Daoy (cell line): ENCODE data around the gene MERTK. TPM values are rescaled to one million over a fixed set of nuclear protein-coding genes. Genes with fewer than 3 reads are reported as not detected.
"Not testable (repeated sequence)": the region's sequence is repeated elsewhere in the genome, so short reads cannot be mapped to it uniquely, and the experiment has no call there.

ENCODE experiments used
- DNase-seq: peaks from one replicate; pipeline ENCODE4 v3.0.0-alpha.2; 2015; ENCODE audit warnings: low read depth
- total RNA-seq: library from RNA; depleted of rRNA; stranded (reverse); fragments of >200 nt; shearing (Covaris generic); gene quantifications from 2 replicates; pipeline ENCODE4 v1.2.3, GENCODE V29; 2014

MERTK gene
- total RNA-seq, 1 experiment from 2014 or later: 0.57 TPM

DNA sequence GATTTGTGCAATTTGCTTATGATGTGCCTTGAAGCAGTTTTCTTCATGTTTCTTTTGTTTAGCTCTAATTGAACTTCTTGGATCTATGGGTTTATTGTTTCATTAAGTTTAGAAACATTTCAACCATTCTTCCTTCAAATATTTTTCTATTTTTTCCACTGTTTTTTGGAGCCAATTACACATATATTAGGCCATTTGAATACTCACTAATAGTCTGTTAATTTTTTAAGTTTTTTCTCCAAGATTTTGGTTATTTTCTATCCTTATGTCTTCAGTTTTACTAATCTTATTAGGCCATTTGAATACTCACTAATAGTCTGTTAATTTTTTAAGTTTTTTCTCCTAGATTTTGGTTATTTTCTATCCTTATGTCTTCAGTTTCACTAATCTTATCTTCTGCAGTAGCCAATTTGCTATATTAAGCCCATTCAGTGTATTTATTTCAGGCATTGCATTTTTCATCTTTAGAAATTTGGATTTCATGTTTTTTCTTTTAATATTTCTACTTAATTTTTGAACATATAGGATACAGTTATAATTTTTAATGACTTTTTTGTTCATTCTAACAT lies 147.1 kb downstream of the MERTK start:
- DNase-seq: no peak

DNA sequence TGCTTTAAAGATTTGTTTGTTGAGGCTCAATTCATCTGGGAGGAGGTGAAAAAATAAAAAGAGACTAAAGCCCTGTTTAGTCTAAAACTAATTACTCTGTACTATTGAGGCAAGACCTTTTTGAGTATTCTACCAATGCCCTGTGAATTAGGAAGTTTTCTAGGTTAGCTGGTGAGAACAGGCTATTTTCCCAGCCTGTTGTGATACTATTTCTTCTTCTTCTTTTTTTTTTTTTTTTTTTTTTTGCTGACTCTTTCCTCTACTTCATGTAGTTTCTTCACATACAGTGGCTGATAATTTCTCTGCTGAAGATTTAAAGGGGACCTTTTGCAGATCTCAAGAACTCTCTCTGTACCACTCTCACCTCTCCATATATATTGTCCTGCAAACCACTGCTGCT lies 147.8 kb downstream of the MERTK start:
- DNase-seq: no peak

DNA sequence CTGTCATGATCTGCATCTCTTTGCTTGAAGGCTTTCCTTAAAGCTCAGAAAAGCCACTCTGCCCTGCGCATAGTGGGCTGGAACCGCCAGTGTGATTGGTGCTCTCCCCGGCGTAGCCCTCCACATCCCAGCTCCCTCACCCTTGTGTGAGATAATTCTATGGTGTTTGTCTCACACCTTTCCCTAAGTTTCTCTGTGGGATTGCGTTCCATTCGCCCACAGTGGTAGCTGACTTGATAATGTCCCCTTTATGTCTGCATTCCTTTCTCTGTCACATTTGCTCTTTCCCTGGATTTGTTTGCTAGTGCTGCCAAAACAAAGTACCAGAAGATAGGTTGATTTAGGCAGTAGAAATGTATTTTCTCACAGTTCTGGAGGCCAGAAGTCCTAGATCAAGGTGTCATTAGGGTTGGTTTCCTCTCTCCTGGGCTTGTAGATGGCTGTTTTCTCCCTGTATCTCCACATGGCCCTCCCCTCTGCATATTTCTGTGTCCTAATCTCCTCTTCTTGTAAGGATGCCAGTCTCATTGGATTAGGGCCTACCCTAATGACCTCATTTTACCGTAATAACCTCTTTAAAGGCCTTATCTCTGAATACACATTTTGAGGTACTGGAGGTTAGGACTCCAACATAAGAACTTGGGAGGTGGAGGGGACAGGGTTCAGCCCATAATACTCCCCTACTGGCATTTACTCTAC lies 149.3 kb downstream of the MERTK start:
- no peak for DNase-seq

DNA sequence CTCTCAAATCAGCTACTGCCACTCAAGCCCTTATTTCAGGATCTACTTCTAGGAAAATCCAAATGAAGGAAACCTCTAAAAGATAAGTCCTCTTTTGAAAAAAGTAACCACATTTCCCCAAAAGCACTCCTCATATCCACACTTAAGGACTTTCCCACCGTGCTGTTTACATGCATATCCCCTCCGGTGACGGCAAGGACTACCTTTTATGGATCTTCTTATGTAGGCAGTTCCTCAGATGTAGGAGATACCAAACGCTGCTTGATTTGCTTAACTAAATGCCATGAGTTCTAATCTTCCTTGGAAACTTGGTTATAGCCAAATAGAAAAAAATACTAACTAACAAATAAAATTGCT lies 149.8 kb downstream of the MERTK start:
- no peak for DNase-seq

DNA sequence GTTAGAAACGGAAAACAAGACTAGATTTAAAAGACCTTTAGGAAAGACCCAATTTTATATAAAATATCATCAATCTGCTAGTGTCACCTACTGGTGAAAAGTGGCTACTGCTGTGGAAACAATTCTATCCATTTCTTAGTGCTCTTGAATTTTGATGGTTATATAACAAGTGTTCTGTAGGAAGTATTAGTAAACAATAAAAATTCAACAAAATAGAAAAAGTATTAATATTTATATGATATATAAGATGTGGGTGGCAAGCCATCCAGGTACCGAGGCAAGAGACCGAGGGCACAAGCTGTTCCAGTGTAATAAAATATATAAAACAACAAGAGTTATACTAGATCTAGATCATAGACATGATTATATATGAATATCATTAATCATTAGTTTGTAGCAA lies 150.5 kb downstream of the MERTK start:
- peak; percentile 44 for DNase-seq

DNA sequence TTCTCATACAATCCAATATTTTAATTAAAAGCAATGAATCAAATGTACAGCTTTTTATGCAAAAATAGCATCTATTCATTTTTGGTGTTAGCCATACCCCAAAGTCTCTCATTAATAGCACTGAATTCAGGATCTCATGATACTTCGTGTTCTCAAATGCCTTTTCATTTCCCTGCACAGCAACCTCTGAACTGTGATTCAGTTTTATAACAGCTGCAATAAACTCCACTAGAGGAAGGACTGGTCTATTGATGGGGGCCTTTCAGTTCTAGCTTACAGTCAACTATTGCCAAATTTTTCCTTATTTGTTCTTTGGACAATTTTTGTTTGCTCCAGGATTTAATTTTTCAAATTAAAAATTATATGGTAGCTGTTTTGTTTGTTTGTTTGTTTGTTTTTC lies 151.9 kb downstream of the MERTK start:
- no peak for DNase-seq

DNA sequence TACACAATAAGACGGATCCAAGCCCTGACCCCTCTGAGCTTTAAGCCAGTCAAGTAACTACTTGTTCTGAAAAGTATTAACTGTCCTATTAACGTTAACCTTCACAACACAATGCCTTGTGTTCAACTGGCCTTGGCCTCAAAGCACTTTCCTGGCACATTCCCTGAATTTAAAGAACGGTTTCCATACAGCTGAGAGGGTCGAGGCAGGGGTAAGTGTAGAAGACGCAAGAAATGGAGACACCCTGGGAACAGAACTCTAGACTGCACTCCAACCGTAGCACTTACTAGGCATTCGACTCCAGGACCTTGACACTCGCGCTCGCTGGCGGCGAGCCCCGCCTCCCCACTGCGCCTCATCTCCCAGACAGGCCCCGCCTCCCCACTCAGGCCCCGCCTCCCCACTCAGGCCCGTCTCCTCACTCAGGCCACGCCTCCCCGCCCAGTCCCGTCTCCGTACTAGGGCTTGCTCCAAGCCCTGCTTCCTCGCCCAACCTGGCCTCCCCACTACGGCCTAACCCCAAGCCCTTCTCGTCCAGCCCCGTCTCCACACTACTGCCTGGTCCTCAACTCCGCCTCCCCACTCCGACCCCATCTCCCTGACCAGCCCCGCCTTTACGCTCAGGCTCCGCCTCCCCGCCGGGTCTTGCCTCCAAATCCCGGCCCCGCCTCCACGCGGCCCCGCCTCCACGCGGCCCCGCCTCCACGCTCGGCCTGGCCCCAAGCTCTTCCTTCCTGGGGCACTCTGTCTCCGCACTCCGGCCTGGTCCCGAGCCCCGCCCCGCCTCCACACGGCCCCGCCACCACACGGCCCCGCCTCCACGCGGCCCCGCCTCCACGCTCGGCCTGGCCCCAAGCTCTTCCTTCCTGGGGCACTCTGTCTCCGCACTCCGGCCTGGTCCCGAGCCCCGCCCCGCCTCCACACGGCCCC lies 155.8 kb downstream of the MERTK start:
- DNase-seq: peak; percentile 97

DNA sequence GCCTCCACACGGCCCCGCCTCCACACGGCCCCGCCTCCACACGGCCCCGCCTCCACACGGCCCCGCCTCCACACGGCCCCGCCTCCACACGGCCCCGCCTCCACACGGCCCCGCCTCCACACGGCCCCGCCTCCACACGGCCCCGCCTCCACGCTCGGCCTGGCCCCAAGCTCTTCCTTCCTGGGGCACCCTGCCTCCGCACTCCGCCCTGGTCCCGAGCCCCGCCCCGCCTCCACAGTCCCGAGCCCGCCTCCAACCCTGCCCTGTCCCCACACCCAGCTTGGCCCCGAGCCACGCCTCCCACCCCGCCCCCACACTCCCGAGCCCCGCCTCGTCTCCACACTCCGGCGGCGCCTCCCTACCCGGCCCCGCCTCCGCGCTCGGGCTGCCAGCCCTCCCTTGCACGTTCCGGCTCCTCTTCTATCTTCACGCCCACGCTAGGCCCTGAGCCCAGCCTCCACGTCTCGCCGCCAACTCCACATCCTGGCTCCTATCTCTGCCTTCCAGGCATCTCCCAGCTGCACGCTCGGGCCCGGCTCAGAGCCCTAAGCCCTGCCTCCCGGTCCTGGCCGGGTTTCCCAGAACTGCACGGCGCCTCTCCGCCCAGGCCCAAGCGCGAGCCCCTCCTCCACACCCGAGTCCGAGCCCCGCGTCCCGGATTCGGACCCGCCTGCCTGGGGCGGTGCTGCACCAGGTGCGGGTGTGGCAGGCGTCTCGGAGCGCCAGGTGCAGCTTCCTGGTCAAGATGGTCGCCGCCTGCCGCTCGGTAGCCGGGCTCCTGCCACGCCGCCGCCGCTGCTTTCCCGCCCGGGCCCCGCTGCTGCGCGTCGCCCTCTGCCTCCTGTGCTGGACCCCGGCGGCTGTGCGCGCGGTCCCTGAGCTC lies 156.7 kb downstream of the MERTK start, which contains the start of gene TMEM87B:
Gene TMEM87B, plus strand, starts transcription at position 423 of the 883 bp plus-strand sequence. Its CDS starts 323 bp downstream, at position 746.
- peak; percentile 98 for DNase-seq

DNA sequence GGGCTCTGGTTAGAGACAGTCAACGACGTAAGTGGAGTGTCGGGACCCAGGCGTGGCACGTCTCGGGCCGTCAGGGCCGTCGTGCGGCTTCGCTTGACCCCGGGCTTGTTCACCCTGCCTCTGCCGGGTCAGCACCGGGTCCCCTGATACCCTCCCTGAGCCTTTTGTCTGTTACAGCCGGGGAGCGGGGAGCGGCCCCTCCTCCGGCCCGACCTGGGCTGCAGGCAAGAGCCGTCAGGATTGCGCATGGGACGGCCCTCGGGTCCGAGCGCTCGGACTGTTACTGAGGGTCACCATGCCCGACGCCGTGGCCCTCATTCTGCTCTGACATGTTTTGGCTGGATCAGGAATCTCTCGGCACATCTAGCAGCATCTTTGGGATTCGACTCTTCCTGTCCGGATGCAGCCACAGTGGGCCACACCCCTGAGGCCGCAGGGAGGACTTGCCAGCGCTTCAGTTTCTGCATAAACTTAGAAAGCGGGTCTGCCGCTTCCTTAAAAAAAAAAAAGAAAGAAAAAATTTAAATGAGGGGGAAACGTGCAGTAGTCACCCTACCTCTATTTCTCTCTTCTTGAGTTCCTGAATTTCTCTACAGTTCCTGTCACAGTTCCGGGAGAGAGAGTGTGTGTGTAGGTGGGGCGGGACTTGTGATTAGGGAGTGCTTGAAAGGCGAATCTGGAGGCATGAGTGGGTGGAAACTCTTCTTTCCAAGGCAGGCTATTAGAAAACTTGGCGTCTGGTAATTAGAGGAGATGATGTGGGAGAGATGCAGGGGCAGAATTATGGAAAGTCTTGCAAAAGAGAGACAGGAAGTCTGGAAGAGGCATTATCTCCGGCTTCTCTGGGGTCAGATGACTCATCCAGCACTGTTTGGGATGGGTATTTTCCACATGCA lies 157.6 kb downstream of the MERTK start:
- peak; percentile 78 for DNase-seq

DNA sequence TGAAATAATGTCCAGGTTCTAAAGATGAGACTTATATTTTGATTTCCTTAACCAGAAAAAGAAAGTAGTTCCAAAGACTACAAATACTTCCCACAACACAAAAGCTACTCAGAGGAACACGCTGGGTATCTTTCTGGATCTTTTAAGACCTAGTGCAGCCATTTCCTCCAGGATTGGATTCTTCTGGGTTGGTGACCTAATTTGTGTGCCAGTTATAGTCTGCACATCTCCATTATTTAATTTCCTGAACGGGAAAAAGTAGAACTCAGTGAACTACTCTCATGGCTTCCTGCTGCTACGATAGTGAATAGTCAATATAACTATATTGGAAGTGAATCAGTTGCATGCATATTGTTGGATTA lies 158.2 kb downstream of the MERTK start:
- DNase-seq: no peak

DNA sequence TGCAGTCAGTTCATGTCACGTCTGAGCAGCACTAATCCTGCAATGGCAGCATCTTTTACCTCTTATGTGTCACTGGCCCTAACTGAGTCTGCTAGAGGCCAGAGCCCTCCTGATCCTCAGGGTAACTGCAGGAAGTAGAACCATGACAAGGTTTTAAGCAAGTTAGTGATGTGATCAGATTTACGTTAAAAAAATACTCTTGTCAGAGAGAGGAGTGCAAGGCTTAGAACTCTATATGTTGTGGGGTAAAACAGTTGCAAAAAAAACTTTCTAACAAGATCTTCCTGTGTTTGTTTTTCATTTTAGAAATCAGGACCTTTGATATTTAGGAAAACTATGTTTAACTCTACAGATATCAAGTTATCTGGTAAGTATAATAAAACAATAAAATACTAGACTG lies 161.3 kb downstream of the MERTK start:
- DNase-seq: no peak

DNA sequence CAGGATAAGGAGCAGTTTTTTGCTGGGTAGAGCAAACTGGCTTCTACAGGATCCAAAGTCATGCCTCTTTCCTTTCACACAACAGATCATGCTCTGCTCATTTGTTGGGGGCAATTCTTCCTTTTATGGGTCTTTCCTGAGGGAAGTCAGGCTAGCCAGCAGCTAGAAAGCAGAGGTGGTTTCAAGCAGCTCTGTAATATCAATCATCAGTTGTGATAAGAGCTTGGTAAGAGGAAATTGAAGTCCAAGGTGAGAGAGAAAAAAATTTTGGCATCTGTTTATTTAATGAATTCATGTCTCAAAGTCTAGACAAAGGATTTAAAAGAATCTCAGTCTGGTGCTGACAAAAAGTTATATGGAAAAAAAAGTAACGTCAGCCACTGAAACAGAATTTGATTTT lies 162.9 kb downstream of the MERTK start:
- no peak for DNase-seq

DNA sequence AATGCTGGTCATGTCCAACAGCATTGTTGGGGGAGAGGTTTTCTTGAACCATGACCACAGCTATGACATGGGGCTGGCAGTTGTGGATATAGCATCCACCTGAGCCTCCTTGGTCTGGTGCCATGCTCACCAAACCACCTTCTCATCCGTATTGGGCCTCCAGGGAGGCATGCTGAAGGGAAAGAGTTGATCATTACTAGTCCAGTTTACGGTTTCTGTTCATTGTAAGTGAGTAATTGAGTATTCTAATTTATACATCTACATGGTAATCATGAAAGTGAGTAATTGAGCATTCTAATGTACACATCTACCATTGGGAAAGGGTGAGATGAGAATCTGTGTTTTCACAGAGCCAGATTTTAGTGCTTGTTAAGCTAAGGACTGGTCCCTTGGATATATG lies 163.4 kb downstream of the MERTK start:
- no peak for DNase-seq

DNA sequence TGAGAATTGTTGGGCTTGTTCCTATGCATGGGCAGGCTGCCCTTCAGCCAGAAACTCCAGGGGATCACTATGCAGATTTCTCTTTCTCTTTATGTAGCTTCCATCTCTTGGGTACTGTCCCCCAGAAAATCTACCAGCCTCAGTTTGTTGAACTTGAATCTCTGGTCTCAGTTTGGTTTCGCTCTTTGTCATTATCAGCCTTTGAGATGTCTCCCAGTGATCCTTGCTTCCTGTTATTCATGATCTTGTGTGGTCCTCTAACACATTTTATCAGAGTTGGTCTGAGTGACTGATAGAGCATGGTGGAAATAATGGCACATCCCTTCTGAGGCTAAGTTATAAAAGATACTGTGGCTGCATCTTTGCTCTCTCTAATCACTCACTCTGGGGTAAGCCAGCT lies 164.5 kb downstream of the MERTK start:
- no peak for DNase-seq

DNA sequence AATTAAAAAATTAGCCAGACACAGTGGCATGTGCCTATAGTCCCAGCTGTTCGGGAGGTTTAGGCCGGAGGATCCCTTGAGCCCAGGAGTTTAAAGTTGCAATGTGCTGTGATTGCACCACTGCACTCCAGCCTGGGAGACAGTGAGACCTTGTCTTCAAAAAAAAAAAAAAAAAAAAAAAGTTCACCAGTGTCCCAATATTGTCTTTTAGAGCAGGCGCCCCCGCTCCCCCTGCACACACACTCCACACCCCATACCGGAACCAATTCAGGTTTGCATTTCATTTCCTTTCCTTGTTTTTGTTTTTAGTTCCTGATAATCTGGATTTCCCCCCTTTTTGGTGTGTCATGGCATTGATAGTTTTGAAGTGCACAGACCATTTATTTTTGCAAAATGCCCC lies 167.1 kb downstream of the MERTK start:
- DNase-seq: no peak

DNA sequence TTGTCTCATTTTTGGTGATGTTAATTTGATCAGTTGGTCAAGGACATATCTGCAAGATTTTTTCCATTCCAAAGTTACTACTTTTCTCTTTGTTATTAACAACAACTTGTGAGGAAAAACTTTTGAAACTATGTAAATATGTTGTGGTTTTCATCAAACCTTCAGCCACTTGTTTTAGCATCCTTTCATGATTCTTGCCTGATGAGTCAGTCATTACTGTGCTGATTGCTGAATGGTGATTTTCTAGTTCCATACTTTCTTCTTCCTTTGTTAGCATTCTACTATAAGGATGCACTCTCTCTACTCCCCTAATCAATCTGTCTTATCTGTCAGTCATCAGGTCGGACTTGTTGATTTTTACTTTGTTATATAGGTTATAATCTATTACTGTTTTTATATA lies 167.6 kb downstream of the MERTK start:
- DNase-seq: peak; percentile 7

DNA sequence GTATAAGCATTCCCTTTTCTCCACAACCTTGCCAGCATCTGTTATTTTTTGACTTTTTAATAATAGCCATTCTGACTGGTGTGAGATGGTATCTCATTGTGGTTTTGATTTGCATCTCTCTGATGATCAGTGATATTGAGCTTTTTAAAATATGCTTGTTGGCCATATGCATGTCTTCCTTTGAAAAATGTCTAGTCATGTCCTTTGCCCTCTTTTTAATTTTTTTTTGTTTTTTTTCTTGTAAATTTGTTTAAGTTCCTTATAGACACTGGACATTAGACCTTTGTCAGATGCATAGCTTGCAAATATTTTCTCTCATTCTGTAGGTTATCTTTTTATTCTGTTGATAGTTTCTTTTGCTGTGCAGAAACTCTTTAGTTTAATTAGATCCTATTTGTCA lies 171.4 kb downstream of the MERTK start:
- DNase-seq: not testable (repeated sequence)

DNA sequence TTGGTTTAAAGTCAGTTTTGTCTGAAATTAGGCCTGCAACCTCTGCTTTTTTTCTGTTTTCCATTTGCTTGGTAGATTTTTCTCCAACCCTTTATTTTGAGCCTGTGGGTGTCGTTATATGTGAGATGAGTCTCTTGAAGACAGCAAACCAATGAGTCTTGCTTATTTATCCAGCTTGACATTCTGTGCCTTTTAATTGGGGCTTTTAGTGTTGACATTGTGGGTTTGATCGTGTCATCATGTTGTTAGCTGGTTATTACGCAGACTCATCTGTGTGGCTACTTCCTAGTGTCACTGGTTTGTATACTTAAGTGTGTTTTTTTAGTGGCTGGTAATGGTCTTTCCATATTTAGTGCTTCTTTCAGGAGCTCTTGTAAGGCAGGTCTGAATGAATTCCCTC lies 175.5 kb downstream of the MERTK start:
- DNase-seq: peak; percentile 18

DNA sequence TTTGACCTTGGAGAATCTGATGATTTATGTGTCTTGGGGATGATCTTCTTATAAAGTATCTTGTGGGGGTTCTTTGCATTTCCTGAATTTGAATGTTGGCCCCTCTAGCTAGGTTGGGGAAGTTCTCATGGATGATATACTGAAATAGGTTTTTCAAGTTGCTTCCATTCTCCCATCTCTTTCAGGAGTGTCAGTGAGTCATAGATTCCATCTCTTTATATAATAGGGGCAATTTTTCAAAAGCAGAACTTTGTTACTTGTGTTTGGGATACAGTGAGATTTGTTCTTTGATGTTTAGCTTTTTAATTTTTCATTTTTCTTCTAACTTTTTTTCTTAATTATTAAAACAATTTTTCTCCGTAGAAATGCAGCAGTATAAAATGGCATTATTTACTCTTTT lies 176.1 kb downstream of the MERTK start:
- DNase-seq: no peak

DNA sequence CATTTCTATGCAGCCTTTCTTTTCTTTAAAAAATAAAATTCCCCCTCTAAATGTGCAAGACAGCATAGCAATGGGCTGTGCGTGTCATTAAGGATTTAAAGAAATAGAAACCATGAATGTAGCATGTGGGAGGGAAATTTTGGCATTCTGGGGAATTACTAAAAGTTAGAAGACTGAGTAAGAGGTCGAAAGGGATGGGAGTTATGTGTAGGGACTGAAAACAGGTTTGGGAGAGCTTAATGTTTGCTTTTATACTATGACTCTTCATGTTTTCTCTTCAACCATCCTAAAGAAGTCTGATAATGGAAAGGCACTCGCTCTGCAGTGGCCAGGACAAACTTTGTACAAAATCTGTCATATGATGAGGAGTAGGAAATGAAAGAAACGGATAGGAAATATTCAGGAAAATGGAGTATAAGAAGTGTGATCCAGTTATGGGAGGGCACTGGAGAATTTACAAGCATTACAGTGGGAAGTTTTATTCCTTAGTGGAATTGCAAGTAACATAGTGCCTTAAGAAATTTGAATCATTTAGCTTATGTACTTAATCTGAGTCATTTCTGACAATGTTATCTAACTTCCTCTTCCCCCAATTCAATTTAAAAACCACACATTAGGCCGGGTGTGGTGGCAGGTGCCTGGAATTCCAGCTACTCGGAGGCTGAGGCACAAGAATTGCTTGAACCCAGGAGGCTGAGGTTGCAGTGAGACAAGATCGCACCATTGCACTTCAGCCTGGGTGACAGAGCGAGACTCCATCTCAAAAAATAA lies 177.3 kb downstream of the MERTK start:
- peak; percentile 50 for DNase-seq
